Measurements from ENCODE around the gene PARS2.
"Not testable (repeated sequence)": the region's sequence is repeated elsewhere in the genome, so short reads cannot be mapped to it uniquely, and the experiment has no call there.

PARS2 gene

DNA sequence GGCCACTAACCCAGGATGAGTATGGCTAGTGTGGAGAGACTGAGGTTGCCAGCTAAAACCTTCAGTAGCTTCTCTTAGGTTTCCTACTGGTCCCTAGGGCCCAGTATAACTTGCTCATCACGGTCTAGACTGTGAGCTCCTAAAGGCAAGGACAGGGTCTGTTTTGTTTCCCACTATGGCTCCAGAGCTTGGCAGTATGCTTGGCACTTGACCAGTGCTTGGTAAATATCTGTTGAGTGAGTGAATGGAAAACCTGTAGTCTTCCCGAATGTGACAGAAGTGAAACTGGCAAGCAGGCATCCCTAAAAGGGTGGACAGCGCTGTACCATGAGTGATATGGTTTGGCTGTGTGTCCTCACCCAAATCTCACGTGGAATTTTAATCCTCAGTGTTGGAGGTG lies 13.1 kb upstream of the PARS2 start:
- Histone ChIP-seq H3K36me3 (ENCODE audit: control insufficient read depth in 1 of 2, insufficient read depth in 2 of 2, low read depth in 1 of 2, low read length in 2 of 2) (no peaks in the 10 kb centered on the region), H2AK5ac (ENCODE audit: low read length, severe bottlenecking) (no peak overlapping the region), H2BK120ac (ENCODE audit: low read depth, low read length) (no peak overlapping the region), H3K18ac (ENCODE audit: low read depth in 1 of 2, low read length in 2 of 2) (no peak overlapping the region), H3K4me1 (ENCODE audit: control insufficient read depth, insufficient read depth, low read depth, low read length) (peaks cover 1% of the 10 kb centered on the region), H3K9ac (ENCODE audit: low read length) (no peak overlapping the region), H3K4me2 (ENCODE audit: low read length, poor library complexity, severe bottlenecking) (no peak overlapping the region), H3K9me3 (ENCODE audit: control insufficient read depth, low read length) (no peaks in the 10 kb centered on the region), H4K8ac (ENCODE audit: low read length) (no peak overlapping the region), H4K91ac (ENCODE audit: low read length) (no peak overlapping the region), H2BK12ac (ENCODE audit: low read length in 2 of 2) (no peak overlapping the region), H3K14ac (ENCODE audit: low read length in 2 of 2) (no peak overlapping the region), H3K4ac (ENCODE audit: low read depth in 1 of 2, low read length in 2 of 2) (no peak overlapping the region), H2BK15ac (ENCODE audit: low read depth, poor library complexity, severe bottlenecking) (no peak overlapping the region), H3K23ac (ENCODE audit: low read length in 2 of 2) (no peak overlapping the region), H3K27me3 (ENCODE audit: control insufficient read depth in 1 of 2, insufficient read depth in 1 of 2, low read length in 2 of 2) (peaks cover 11 to 59% of the 10 kb centered on the region in 2 experiments), H3K79me1 (replicated peaks; ENCODE audit: low read length, poor library complexity, severe bottlenecking) (no peaks in the 10 kb centered on the region), H3K27ac (ENCODE audit: low read length, poor library complexity, severe bottlenecking) (no peak overlapping the region), H2BK5ac (ENCODE audit: low read depth, low read length, poor library complexity, severe bottlenecking) (no peak overlapping the region), H3K4me3 (ENCODE audit: insufficient read depth in 1 of 2, low read depth in 1 of 2, low read length in 2 of 2) (no peak overlapping the region), H2AFZ (ENCODE audit: low read depth, low read length) (no peak overlapping the region)
- no peak for DNase-seq
- 70% methylated on average over 4 of the region's 4 CpGs for whole genome bisulfite sequencing

DNA sequence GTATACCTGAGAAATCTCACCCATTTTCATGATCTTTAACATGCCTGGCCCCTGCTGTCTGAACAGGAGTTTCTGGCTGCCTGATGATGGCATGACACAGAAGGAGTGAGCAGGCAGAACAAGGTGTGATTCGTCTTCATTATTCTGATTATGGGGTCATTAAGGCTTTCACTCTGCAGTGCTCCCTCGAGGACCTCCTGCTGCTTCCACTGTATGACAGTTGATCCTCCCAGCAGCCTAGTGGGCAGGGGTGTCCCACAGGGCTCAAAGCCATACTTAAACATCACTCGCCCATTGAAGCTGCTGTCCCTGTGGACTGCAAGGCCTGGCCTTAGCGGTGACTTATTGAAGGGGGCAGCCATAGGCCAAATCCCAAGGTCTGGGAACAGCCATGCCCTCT lies 12.7 kb upstream of the PARS2 start:
- Histone ChIP-seq H4K8ac (ENCODE audit: low read length) (no peak overlapping the region), H3K4me3 (ENCODE audit: insufficient read depth in 1 of 2, low read depth in 1 of 2, low read length in 2 of 2) (no peak overlapping the region), H3K9me3 (ENCODE audit: control insufficient read depth, low read length) (no peaks in the 10 kb centered on the region), H3K27ac (ENCODE audit: low read length, poor library complexity, severe bottlenecking) (no peak overlapping the region), H3K79me1 (replicated peaks; ENCODE audit: low read length, poor library complexity, severe bottlenecking) (no peaks in the 10 kb centered on the region), H3K14ac (ENCODE audit: low read length in 2 of 2) (no peak overlapping the region), H3K23ac (ENCODE audit: low read length in 2 of 2) (no peak overlapping the region), H4K91ac (ENCODE audit: low read length) (no peak overlapping the region), H3K4me2 (ENCODE audit: low read length, poor library complexity, severe bottlenecking) (no peak overlapping the region), H3K9ac (ENCODE audit: low read length) (no peak overlapping the region), H2BK12ac (ENCODE audit: low read length in 2 of 2) (no peak overlapping the region), H2BK5ac (ENCODE audit: low read depth, low read length, poor library complexity, severe bottlenecking) (no peak overlapping the region), H3K18ac (ENCODE audit: low read depth in 1 of 2, low read length in 2 of 2) (no peak overlapping the region), H3K27me3 (ENCODE audit: control insufficient read depth in 1 of 2, insufficient read depth in 1 of 2, low read length in 2 of 2) (peaks cover 11 to 55% of the 10 kb centered on the region in 2 experiments), H3K4ac (ENCODE audit: low read depth in 1 of 2, low read length in 2 of 2) (no peak overlapping the region), H2BK15ac (ENCODE audit: low read depth, poor library complexity, severe bottlenecking) (no peak overlapping the region), H3K4me1 (ENCODE audit: control insufficient read depth, insufficient read depth, low read depth, low read length) (peaks cover 1% of the 10 kb centered on the region), H2AK5ac (ENCODE audit: low read length, severe bottlenecking) (no peak overlapping the region), H2BK120ac (ENCODE audit: low read depth, low read length) (no peak overlapping the region), H3K36me3 (ENCODE audit: control insufficient read depth in 1 of 2, insufficient read depth in 2 of 2, low read depth in 1 of 2, low read length in 2 of 2) (no peaks in the 10 kb centered on the region), H2AFZ (ENCODE audit: low read depth, low read length) (no peak overlapping the region)
- WGBS: 75% methylated on average over 4 of the region's 4 CpGs
- DNase-seq: no peak

DNA sequence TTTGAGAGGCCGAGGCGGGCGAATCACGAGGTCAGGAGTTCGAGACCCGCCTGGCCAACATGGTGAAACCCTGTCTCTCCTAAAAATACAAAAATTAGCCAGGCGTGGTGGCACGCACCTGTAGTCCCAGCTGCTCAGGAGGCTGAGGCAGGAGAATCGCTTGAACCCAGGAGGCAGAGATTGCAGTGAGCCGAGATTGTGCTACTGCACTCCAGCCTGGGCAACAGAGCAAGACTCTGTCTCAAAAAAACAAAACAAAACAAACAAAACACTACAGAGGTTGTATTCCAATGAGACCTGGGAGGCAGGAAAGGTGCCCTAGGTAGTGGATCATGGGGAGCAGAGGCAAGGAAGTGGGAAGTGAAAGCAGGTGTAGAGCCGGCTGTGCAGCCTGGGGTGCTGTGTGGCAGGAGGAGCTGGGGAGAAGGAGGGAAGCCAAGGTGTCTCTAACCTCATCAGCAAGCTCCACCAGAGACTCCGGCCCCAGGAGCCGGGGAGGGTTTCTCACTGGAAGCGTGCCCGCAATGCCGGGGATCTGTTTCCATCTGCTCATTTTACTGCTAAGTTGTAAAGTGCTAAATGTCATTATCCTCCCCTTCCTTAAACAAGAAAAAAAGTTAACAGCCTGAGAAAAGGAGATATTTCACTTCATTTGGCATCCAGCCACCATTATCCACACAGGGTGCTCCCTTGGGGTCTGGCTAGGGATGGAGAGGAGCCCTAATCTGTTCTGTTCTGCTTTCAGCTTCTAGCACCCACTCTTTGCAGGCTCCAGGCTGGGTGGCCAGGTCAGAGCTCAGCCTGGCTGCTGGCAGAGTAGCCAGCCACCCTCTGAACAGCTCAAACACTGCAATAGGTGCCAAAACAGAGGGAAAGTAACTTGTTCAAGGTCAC lies 11.8 kb upstream of the PARS2 start:
- not testable (repeated sequence) for H2AK5ac ChIP-seq (ENCODE audit: low read length, severe bottlenecking); H4K8ac ChIP-seq (ENCODE audit: low read length); DNase-seq; H2BK12ac ChIP-seq (ENCODE audit: low read length in 2 of 2); H3K36me3 ChIP-seq (ENCODE audit: control insufficient read depth in 1 of 2, insufficient read depth in 2 of 2, low read depth in 1 of 2, low read length in 2 of 2); H3K4me2 ChIP-seq (ENCODE audit: low read length, poor library complexity, severe bottlenecking); H3K14ac ChIP-seq (ENCODE audit: low read length in 2 of 2); H3K79me1 ChIP-seq (replicated peaks; ENCODE audit: low read length, poor library complexity, severe bottlenecking); H3K4me1 ChIP-seq (ENCODE audit: control insufficient read depth, insufficient read depth, low read depth, low read length); H2BK120ac ChIP-seq (ENCODE audit: low read depth, low read length); H3K23ac ChIP-seq (ENCODE audit: low read length in 2 of 2); H3K9ac ChIP-seq (ENCODE audit: low read length); H3K4ac ChIP-seq (ENCODE audit: low read depth in 1 of 2, low read length in 2 of 2); H3K27ac ChIP-seq (ENCODE audit: low read length, poor library complexity, severe bottlenecking); H2BK5ac ChIP-seq (ENCODE audit: low read depth, low read length, poor library complexity, severe bottlenecking); H4K91ac ChIP-seq (ENCODE audit: low read length); H2BK15ac ChIP-seq (ENCODE audit: low read depth, poor library complexity, severe bottlenecking); H3K9me3 ChIP-seq (ENCODE audit: control insufficient read depth, low read length); H2AFZ ChIP-seq (ENCODE audit: low read depth, low read length); H3K4me3 ChIP-seq (ENCODE audit: insufficient read depth in 1 of 2, low read depth in 1 of 2, low read length in 2 of 2); H3K18ac ChIP-seq (ENCODE audit: low read depth in 1 of 2, low read length in 2 of 2)
- H3K27me3 ChIP-seq (ENCODE audit: control insufficient read depth in 1 of 2, insufficient read depth in 1 of 2, low read length in 2 of 2): peaks cover 11 to 46% of the 10 kb centered on the region in 2 experiments
- 93% methylated on average over 9 of the region's 16 CpGs for WGBS

DNA sequence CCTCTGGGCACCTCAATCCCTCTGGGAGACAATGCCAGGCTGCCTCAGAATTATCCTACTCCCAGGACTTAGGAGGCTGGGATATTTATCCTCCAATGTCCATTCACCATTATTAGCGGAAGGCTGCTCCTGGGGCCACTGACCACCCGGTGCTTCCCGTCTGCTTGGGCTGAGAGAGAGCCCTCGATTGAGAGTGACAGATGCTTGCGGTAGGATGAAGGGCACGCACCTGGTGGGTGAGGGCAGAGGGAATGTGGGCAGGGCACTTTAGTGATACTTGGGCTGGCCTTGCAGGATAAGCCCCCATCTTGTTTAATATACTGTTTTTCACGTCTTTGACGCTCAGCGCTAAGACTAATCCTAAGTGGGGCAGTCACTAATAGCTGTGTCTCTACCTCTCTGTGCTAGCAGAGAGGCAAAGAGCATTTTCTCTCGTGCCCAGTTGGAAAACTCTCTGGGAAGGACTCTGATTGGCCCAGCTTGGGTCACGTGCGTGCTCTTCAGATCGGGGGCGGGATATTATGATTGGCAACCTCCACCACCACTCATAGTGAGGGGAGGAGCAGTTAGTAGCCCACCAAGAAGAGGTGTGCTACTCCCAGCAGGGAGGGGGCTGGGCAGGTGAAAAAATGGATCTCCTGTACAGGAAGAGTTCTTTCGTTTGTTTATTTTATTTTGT lies 10.6 kb upstream of the PARS2 start:
- Histone ChIP-seq H3K36me3 (ENCODE audit: control insufficient read depth in 1 of 2, insufficient read depth in 2 of 2, low read depth in 1 of 2, low read length in 2 of 2) (no peaks in the 10 kb centered on the region), H2BK15ac (ENCODE audit: low read depth, poor library complexity, severe bottlenecking) (no peak overlapping the region), H2AK5ac (ENCODE audit: low read length, severe bottlenecking) (no peak overlapping the region), H4K8ac (ENCODE audit: low read length) (peak overlapping the region; percentile 47), H3K4me2 (ENCODE audit: low read length, poor library complexity, severe bottlenecking) (no peak overlapping the region), H3K27ac (ENCODE audit: low read length, poor library complexity, severe bottlenecking) (no peak overlapping the region), H3K4ac (ENCODE audit: low read depth in 1 of 2, low read length in 2 of 2) (no peak overlapping the region), H3K27me3 (ENCODE audit: control insufficient read depth in 1 of 2, insufficient read depth in 1 of 2, low read length in 2 of 2) (peaks cover 11 to 36% of the 10 kb centered on the region in 2 experiments), H2BK12ac (ENCODE audit: low read length in 2 of 2) (no peak overlapping the region), H3K18ac (ENCODE audit: low read depth in 1 of 2, low read length in 2 of 2) (no peak overlapping the region), H2BK120ac (ENCODE audit: low read depth, low read length) (no peak overlapping the region), H3K9ac (ENCODE audit: low read length) (no peak overlapping the region), H3K79me1 (replicated peaks; ENCODE audit: low read length, poor library complexity, severe bottlenecking) (no peaks in the 10 kb centered on the region), H3K14ac (ENCODE audit: low read length in 2 of 2) (no peak overlapping the region), H2BK5ac (ENCODE audit: low read depth, low read length, poor library complexity, severe bottlenecking) (no peak overlapping the region), H4K91ac (ENCODE audit: low read length) (no peak overlapping the region), H3K9me3 (ENCODE audit: control insufficient read depth, low read length) (no peaks in the 10 kb centered on the region), H3K23ac (ENCODE audit: low read length in 2 of 2) (no peak overlapping the region), H3K4me3 (ENCODE audit: insufficient read depth in 1 of 2, low read depth in 1 of 2, low read length in 2 of 2) (no peak overlapping the region), H2AFZ (ENCODE audit: low read depth, low read length) (no peak overlapping the region), H3K4me1 (ENCODE audit: control insufficient read depth, insufficient read depth, low read depth, low read length) (peaks cover 1% of the 10 kb centered on the region)
- DNase-seq: peak; percentile 46
- WGBS: 61% methylated on average over 10 of the region's 15 CpGs

Data from mesenchymal stem cell (in vitro differentiated cells and primary cell).